NCI-H446 (cell line): ENCODE measurements around the gene UMODL1.

Experiments
- DNase-seq, 2 experiments: peaks; one replicate each; lab custom pipeline; 2025; lab: John Stamatoyannopoulos, UW

The UMODL1 gene

GRCh38 chr21:42096566-42096965 lies 25.4 kb downstream of the UMODL1 start:
- DNase-seq, result no peak

- DNase-seq, result no peak
Measured at GRCh38 chr21:42097274-42097673, 26.2 kb downstream of the UMODL1 start.

GRCh38 chr21:42097860-42098454 lies 26.8 kb downstream of the UMODL1 start:
- DNase-seq, result peak; percentile 54 to 76

GRCh38 chr21:42098957-42099505 lies 27.9 kb downstream of the UMODL1 start:
- no peak for DNase-seq

- DNase-seq, result no peak
Measured at GRCh38 chr21:42101246-42101645, 30.1 kb downstream of the UMODL1 start.

- DNase-seq, result no peak
Measured at GRCh38 chr21:42102076-42102475, 31.0 kb downstream of the UMODL1 start.

GRCh38 chr21:42102526-42102925 lies 31.4 kb downstream of the UMODL1 start:
- peak in 1 of 2 experiments; percentile 40 for DNase-seq

GRCh38 chr21:42102991-42103390 lies 31.9 kb downstream of the UMODL1 start:
- no peak for DNase-seq

GRCh38 chr21:42103843-42104242 lies 32.7 kb downstream of the UMODL1 start:
- DNase-seq, result no peak

GRCh38 chr21:42105476-42106315 lies 34.6 kb downstream of the UMODL1 start:
- DNase-seq, result no peak

GRCh38 chr21:42106425-42106824 lies 35.3 kb downstream of the UMODL1 start:
- DNase-seq, result no peak

GRCh38 chr21:42107177-42107880 lies 36.2 kb downstream of the UMODL1 start:
- no peak for DNase-seq

GRCh38 chr21:42107881-42108553 lies 36.9 kb downstream of the UMODL1 start:
- DNase-seq, result peak in 1 of 2 experiments; percentile 48

GRCh38 chr21:42108554-42109340 lies 37.6 kb downstream of the UMODL1 start:
- no peak for DNase-seq

- DNase-seq, result no peak
Measured at GRCh38 chr21:42109473-42109872, 38.4 kb downstream of the UMODL1 start.

- DNase-seq, result no peak
Measured at GRCh38 chr21:42109873-42110525, 38.9 kb downstream of the UMODL1 start.

GRCh38 chr21:42110691-42111469 lies 39.8 kb downstream of the UMODL1 start:
- DNase-seq, result no peak

- no peak for DNase-seq
Measured at GRCh38 chr21:42111470-42111743, 40.3 kb downstream of the UMODL1 start.

GRCh38 chr21:42111811-42112210 lies 40.7 kb downstream of the UMODL1 start:
- DNase-seq, result no peak

GRCh38 chr21:42112238-42112637 lies 41.1 kb downstream of the UMODL1 start:
- DNase-seq, result no peak
